H1 (cell line): Measurements from ENCODE around the gene IL10RA. TPM values are rescaled to one million over a fixed set of nuclear protein-coding genes. Genes with fewer than 3 reads are reported as not detected.

ENCODE experiments used
- CTCF ChIA-PET: fragments of 300-600 bp; sonication (Branson Sonifier 250); formaldehyde crosslinking; loops from one replicate; lab custom pipeline; 2021; ENCODE audit not compliant: partially characterized antibody; lab: Charles Lee
- POLR2A ChIA-PET: fragments of 300-600 bp; sonication (Branson Sonifier 250); formaldehyde crosslinking; loops from one replicate; lab custom pipeline; 2021; ENCODE audit warnings: inconsistent platforms; ENCODE audit not compliant: partially characterized antibody; lab: Charles Lee
- DNase-seq, 2 experiments: peaks; one replicate each; pipeline versions ENCODE4 v3.0.0 to v3.0.0-alpha.2; 2010 to 2022; ENCODE audit warnings: low spot score in 2 of 2, low read depth in 1 of 2, mixed read lengths in 1 of 2
- FAIRE-seq: peaks from 2 replicates; lab custom pipeline; 2011; peaks lifted over from hg19 to GRCh38; lab: Jason Lieb, UNC
- H2AFZ ChIP-seq: 2 replicates; pipeline ENCODE4 v1.8.1; 2012; ENCODE audit warnings: low read length, inconsistent platforms
- H2AK5ac ChIP-seq: 2 replicates; pipeline ENCODE4 v1.6.1; 2013; ENCODE audit warnings: low read depth, low read length
- H2BK120ac ChIP-seq: replicated peaks from 2 replicates; pipeline ENCODE3; 2013; ENCODE audit warnings: low read depth, low read length, inconsistent platforms
- H2BK12ac ChIP-seq: 2 replicates; pipeline ENCODE4 v1.6.1; 2013; ENCODE audit warnings: low read depth, low read length
- H2BK15ac ChIP-seq: 2 replicates; pipeline ENCODE4 v1.6.1; 2013; ENCODE audit warnings: low read length
- H2BK20ac ChIP-seq: 2 replicates; pipeline ENCODE4 v1.6.1; 2013; ENCODE audit warnings: low read length
- H2BK5ac ChIP-seq: 2 replicates; pipeline ENCODE4 v1.6.1; 2013; ENCODE audit warnings: low read depth, low read length
- H3K14ac ChIP-seq: 2 replicates; pipeline ENCODE4 v1.6.1; 2013; ENCODE audit warnings: inconsistent platforms; ENCODE audit not compliant: insufficient read length
- H3K18ac ChIP-seq: 2 replicates; pipeline ENCODE4 v1.6.1; 2013; ENCODE audit warnings: low read length; ENCODE audit errors: extremely low read depth
- H3K23ac ChIP-seq: 2 replicates; pipeline ENCODE4 v1.6.1; 2013; ENCODE audit warnings: inconsistent platforms; ENCODE audit not compliant: insufficient read length
- H3K23me2 ChIP-seq: 2 replicates; pipeline ENCODE4 v1.6.1; 2013; ENCODE audit warnings: low read depth, low read length
- H3K27ac ChIP-seq: 2 replicates; pipeline ENCODE4 v1.6.1; 2011; ENCODE audit warnings: low read depth, low read length, inconsistent platforms
- H3K27me3 ChIP-seq, 4 experiments: replicated peaks in 1 of 4; 1 replicate in 1 of 4; 2 replicates in 3 of 4; pipeline versions ENCODE4 v1.6.1 to v1.8.1; 2011 to 2013; ENCODE audit warnings: low read length in 3 of 4, mild to moderate bottlenecking in 3 of 4, inconsistent platforms in 2 of 4, mixed read lengths in 2 of 4, moderate library complexity in 1 of 4; ENCODE audit not compliant: control insufficient read depth in 3 of 4, insufficient read depth in 3 of 4; ENCODE audit errors: extremely low read depth in 1 of 4
- H3K36me3 ChIP-seq, 4 experiments: 2 replicates each; pipeline versions ENCODE4 v1.6.1 to v1.8.1; 2011 to 2013; ENCODE audit warnings: mild to moderate bottlenecking in 4 of 4, low read length in 3 of 4, moderate library complexity in 2 of 4, control low read depth in 1 of 4, inconsistent platforms in 1 of 4; ENCODE audit not compliant: insufficient read depth in 4 of 4, control insufficient read depth in 2 of 4
- H3K4ac ChIP-seq: replicated peaks from 2 replicates; pipeline ENCODE3; 2013; ENCODE audit warnings: low read length, low read depth, mixed read lengths, inconsistent platforms; ENCODE audit not compliant: insufficient read length
- H3K4me1 ChIP-seq, 4 experiments: replicated peaks in 1 of 4; 1 replicate in 1 of 4; 2 replicates in 3 of 4; pipeline versions ENCODE4 v1.6.1 to v1.8.1; 2011 to 2013; ENCODE audit warnings: low read length in 3 of 4, inconsistent platforms in 2 of 4, mixed read lengths in 1 of 4; ENCODE audit not compliant: insufficient read depth in 4 of 4, control insufficient read depth in 3 of 4
- H3K4me2 ChIP-seq, 2 experiments: 2 replicates each; pipeline versions ENCODE4 v1.6.1 to v1.8.1; 2011 to 2013; ENCODE audit warnings: low read depth in 2 of 2, low read length in 2 of 2, control low read depth in 1 of 2, inconsistent platforms in 1 of 2, mild to moderate bottlenecking in 1 of 2; ENCODE audit not compliant: insufficient read depth in 1 of 2
- H3K4me3 ChIP-seq, 4 experiments: fragments of 200-600, 300-600 bp in 1 of 4; sonication (generic), shearing (Covaris generic), sonication (Bioruptor Twin) in 1 of 4; 2 replicates each; pipeline versions ENCODE4 v1.5.1 to v1.8.1; 2011 to 2016; ENCODE audit warnings: low read length in 4 of 4, low read depth in 3 of 4, control low read depth in 2 of 4, inconsistent platforms in 2 of 4, mild to moderate bottlenecking in 2 of 4, mixed read lengths in 1 of 4, moderate library complexity in 1 of 4; ENCODE audit not compliant: insufficient read depth in 2 of 4; ENCODE audit errors: extremely low read depth in 1 of 4
- H3K56ac ChIP-seq: replicated peaks from 2 replicates; pipeline ENCODE3; 2013; ENCODE audit warnings: low read depth, mild to moderate bottlenecking, mixed read lengths, low read length, inconsistent platforms; ENCODE audit not compliant: insufficient read length
- H3K79me1 ChIP-seq: 2 replicates; pipeline ENCODE4 v1.6.1; 2013; ENCODE audit warnings: low read depth, low read length, control low read depth
- H3K79me2 ChIP-seq, 2 experiments: 2 replicates each; pipeline versions ENCODE4 v1.6.1 to v1.8.1; 2012 to 2013; ENCODE audit warnings: low read length in 2 of 2, mild to moderate bottlenecking in 2 of 2, inconsistent platforms in 1 of 2; ENCODE audit not compliant: insufficient read depth in 2 of 2, control insufficient read depth in 1 of 2
- H3K9ac ChIP-seq, 4 experiments: replicated peaks in 1 of 4; 1 replicate in 1 of 4; 2 replicates in 3 of 4; pipeline versions ENCODE4 v1.6.1 to v1.8.1; 2011 to 2013; ENCODE audit warnings: low read depth in 3 of 4, low read length in 3 of 4, control low read depth in 2 of 4, mild to moderate bottlenecking in 2 of 4, moderate library complexity in 2 of 4, inconsistent platforms in 1 of 4; ENCODE audit errors: extremely low read depth in 1 of 4
- H3K9me3 ChIP-seq, 2 experiments: 2 replicates each; pipeline versions ENCODE4 v1.6.1 to v1.8.1; 2012 to 2013; ENCODE audit warnings: mild to moderate bottlenecking in 2 of 2, moderate library complexity in 2 of 2, control low read depth in 1 of 2, inconsistent platforms in 1 of 2, low read depth in 1 of 2, low read length in 1 of 2, mixed read lengths in 1 of 2; ENCODE audit not compliant: insufficient read depth in 2 of 2
- H4K20me1 ChIP-seq, 2 experiments: replicated peaks in 1 of 2; 2 replicates each; pipeline versions ENCODE3 to v1.8.1; 2011 to 2013; ENCODE audit warnings: inconsistent platforms in 2 of 2, low read length in 2 of 2, mild to moderate bottlenecking in 1 of 2; ENCODE audit not compliant: insufficient read depth in 2 of 2, control insufficient read depth in 1 of 2
- H4K5ac ChIP-seq: 2 replicates; pipeline ENCODE4 v1.6.1; 2013; ENCODE audit warnings: low read length, low read depth, mixed read lengths, inconsistent platforms; ENCODE audit not compliant: insufficient read length
- H4K8ac ChIP-seq: 2 replicates; pipeline ENCODE4 v1.8.0; 2013; ENCODE audit warnings: mild to moderate bottlenecking, moderate library complexity, low read length, inconsistent platforms; ENCODE audit not compliant: insufficient read depth; ENCODE audit errors: extremely low read depth
- H4K91ac ChIP-seq: replicated peaks from 2 replicates; pipeline ENCODE3; 2013; ENCODE audit warnings: low read length, mixed read lengths, inconsistent platforms; ENCODE audit not compliant: insufficient read length
- ASH2L ChIP-seq: fragments of 200-600, 300-600 bp; sonication (generic); IDR thresholded peaks from one replicate; pipeline ENCODE4 v1.7.1; 2017; ENCODE audit warnings: low read length
- E2F6 ChIP-seq: IDR thresholded peaks from 2 replicates; pipeline ENCODE4 v1.6.1; 2012; ENCODE audit warnings: inconsistent platforms
- EP300 ChIP-seq, 2 experiments: IDR thresholded peaks; 1 replicate in 1 of 2; 2 replicates in 1 of 2; pipeline ENCODE4 v1.6.1; 2011 to 2012; ENCODE audit warnings: low read depth in 2 of 2, low read length in 2 of 2, mild to moderate bottlenecking in 2 of 2, borderline replicate concordance in 1 of 2, inconsistent platforms in 1 of 2, moderate library complexity in 1 of 2
- RFX5 ChIP-seq: IDR thresholded peaks from 2 replicates; pipeline ENCODE4 v1.6.1; 2011; ENCODE audit warnings: low read depth, low read length, improper control_type of control experiment, borderline replicate concordance
- SRF ChIP-seq: IDR thresholded peaks from 2 replicates; pipeline ENCODE4 v1.6.1; 2011; ENCODE audit warnings: mild to moderate bottlenecking, low read depth, low read length, moderate library complexity
- YY1 ChIP-seq: IDR thresholded peaks from 2 replicates; pipeline ENCODE4 v1.6.1; 2011; ENCODE audit warnings: low read depth, mild to moderate bottlenecking, low read length
- WGBS, 2 experiments: shearing (Covaris generic) in 1 of 2; methylation state at CpG; one replicate each; pipeline versions ENCODE4 v1.1.6 to v1.1.7; 2013 to 2015; ENCODE audit warnings: low lambda C conversion rate in 2 of 2, mixed read lengths in 2 of 2, inconsistent platforms in 1 of 2, low coverage in 1 of 2, missing lambda C conversion rate in 1 of 2; ENCODE audit not compliant: insufficient replicate concordance in 2 of 2, insufficient coverage in 1 of 2, insufficient read length in 1 of 2; ENCODE audit errors: extremely low coverage in 1 of 2, missing lambda C conversion rate in 1 of 2; 5-methylcytosine and 5-hydroxymethylcytosine counted together
- long read RNA-seq, 2 experiments: library from RNA in 1 of 2; library from capped mRNA in 1 of 2; stranded (forward); transcript quantifications; one replicate each; pipeline ENCODE4 v2.0.0, GENCODE V29; 2021; ENCODE audit warnings: inconsistent platforms in 1 of 2
- polyA minus RNA-seq, 3 experiments: library from RNA; depleted of rRNA, polyadenylated mRNA; stranded (reverse); fragments of >200 nt; gene quantifications; 1 replicate in 2 of 3; 2 replicates in 1 of 3; pipeline ENCODE4 v1.2.3, GENCODE V29; 2011
- polyA plus RNA-seq, 7 experiments: library from polyadenylated mRNA; depleted of rRNA in 3 of 7; stranded (reverse) in 5 of 7; unstranded in 2 of 7; fragments of >200 nt in 5 of 7; fragments of 200-250 nt in 2 of 7; gene quantifications; 1 replicate in 5 of 7; 2 replicates in 1 of 7; 4 replicates in 1 of 7; pipeline versions ENCODE4 v1.2.1 to v1.2.3, GENCODE V29; 2011 to 2013; ENCODE audit warnings: missing spikeins in 2 of 7, mixed read lengths in 2 of 7
- total RNA-seq: library from RNA; stranded (reverse); fragmentation: NEBNext Ultra II Directional; extraction: Animal tissue kit (Norgen Biotek cat#: 25700); gene quantifications from 2 replicates; pipeline ENCODE4 v1.2.1, GENCODE V29; 2021

Gene IL10RA
- total RNA-seq (0.11 and 0.31 TPM in 2 replicates), polyA plus RNA-seq (2011; rRNA removed) (0.05 and 0.16 TPM in 2 replicates), polyA minus RNA-seq (2011; rRNA and poly(A)+ RNA removed) (0.09 TPM in 1 of 2 replicates, not detected in the other)
- polyA plus RNA-seq (2011; cell fraction: cytosol; rRNA removed): 0.06 TPM
- polyA plus RNA-seq (2011; cell fraction: nucleus; rRNA removed): 0.66 TPM
- polyA plus RNA-seq (2012, experiment 1 of 2): 0.05 TPM in 1 of 4 replicates, not detected in the others
- polyA plus RNA-seq (2012, experiment 2 of 2): 0.09 TPM
- polyA plus RNA-seq (2013, experiment 1 of 2): 0.14 TPM
- polyA plus RNA-seq (2013, experiment 2 of 2): 0.15 TPM
- not detected for polyA minus RNA-seq (2011; cell fraction: cytosol; rRNA and poly(A)+ RNA removed)
- polyA minus RNA-seq (2011; cell fraction: nucleus; rRNA and poly(A)+ RNA removed): 0.40 TPM
- long read RNA-seq, experiment 1: 0 reads
- long read RNA-seq, experiment 2: 0 reads

GRCh38 chr11:117985953-117986887, at the start of gene IL10RA:
TSS of gene IL10RA (plus strand) at chr11:117986394. CDS start at chr11:117986468, 74 bp downstream.
- Histone ChIP-seq H3K4ac (no peak within 1 kb of the TSS), H2BK15ac (no peak within 1 kb of the TSS), H2BK12ac (peak within 1 kb of the TSS; percentile 80; the same call in 1 of the 2 replicates), H3K27ac (no peak within 1 kb of the TSS), H3K56ac (no peak within 1 kb of the TSS), H4K5ac (peak within 1 kb of the TSS; percentile 47), H4K91ac (no peak within 1 kb of the TSS), H3K23me2 (peaks cover 7% of the 10 kb centered on the region; the same call in 1 of the 2 replicates), H3K4me2 (peak within 1 kb of the TSS; percentile 53 to 90), H3K27me3 (peaks cover 16 to 30% (median 22%) of the 10 kb centered on the region in 4 experiments), H3K4me1 (peaks cover 0 to 3% (median 1%) of the 10 kb centered on the region in 4 experiments; a peak in 3 of 7 replicates), H3K18ac (peak within 1 kb of the TSS; percentile 32; the same call in 1 of the 2 replicates), H3K79me2 (no peaks in the 10 kb centered on the region), H3K9ac (peak within 1 kb of the TSS in 3 of 4 experiments; percentile 35 to 54 (median 42); a peak in 4 of 7 replicates), H2BK120ac (no peak within 1 kb of the TSS), H3K4me3 (peak within 1 kb of the TSS; percentile 44 to 64 (median 49)), H3K23ac (no peak within 1 kb of the TSS), H4K20me1 (no peaks in the 10 kb centered on the region), H2AK5ac (no peak within 1 kb of the TSS), H2BK5ac (peak within 1 kb of the TSS; percentile 35; the same call in 1 of the 2 replicates), H3K9me3 (no peaks in the 10 kb centered on the region), H3K79me1 (no peaks in the 10 kb centered on the region), H4K8ac (peak within 1 kb of the TSS; percentile 91), H3K36me3 (no peaks in the 10 kb centered on the region), H3K14ac (no peak within 1 kb of the TSS), H2AFZ (peak within 1 kb of the TSS; percentile 84), H2BK20ac (no peak within 1 kb of the TSS)
- POLR2A ChIA-PET: interaction anchor here (0.9 to 1.4 kb wide), 2 partner anchors 14 to 67 kb away, joined by 3 read pairs; no protein-coding TSS in a partner anchor
- 8% methylated on average over 41 of the region's 71 CpGs; no CpG with 5 or more reads in 1 of the 2 experiments for WGBS, 2 experiments
- DNase-seq (peak; percentile 64 to 93), FAIRE-seq (no peak)
- CTCF ChIA-PET: interaction anchor here (1.0 to 3.1 kb wide), 4 partner anchors 19 to 79 kb away, joined by 3 to 14 read pairs (median 4); no protein-coding TSS in a partner anchor
- TF ChIP-seq YY1 (no peak), SRF (no peak), RFX5 (no peak), EP300 (IDR thresholded peaks at IDR 0.05; ENCODE audit: borderline replicate concordance in 1 of 2, low read depth in 2 of 2, low read length in 2 of 2) (no peak), E2F6 (peak; percentile 91), ASH2L (peak; percentile 74)
